ENCODE measurements around the gene SSNA1. TPM values are rescaled to one million over a fixed set of nuclear protein-coding genes. Genes with fewer than 3 reads are reported as not detected.

SSNA1 gene
- total RNA-seq, 1 experiment from 2014 or later = 62.3 TPM

GRCh38 chr9:137175345-137175961 is 13.0 kb upstream of the SSNA1 start:
- 0 out of 2 replicates have a peak, but pooled peaks cover 3% of the 10 kb centered on the region for H3K4me1 ChIP-seq
- no peak for DNase-seq
- no peaks in the 10 kb centered on the region for H3K4me1 Mint-ChIP-seq (ENCODE audit: low read depth, unreplicated experiment)
- H3K27me3 ChIP-seq (replicated peaks; ENCODE audit: control insufficient read depth, insufficient read depth, low read length) = no peaks in the 10 kb centered on the region; the same call in 1 of the 2 replicates
- no peaks in the 10 kb centered on the region for H3K9me3 ChIP-seq
- ChIA-PET POLR2A (interaction anchor here (0.9 to 1.1 kb wide), 2 partner anchors 61 to 89 kb away, joined by 3 to 4 read pairs; no protein-coding TSS in a partner anchor), CTCF (interaction anchor here (0.5 to 2.0 kb wide), 7 partner anchors 46 to 335 kb away, joined by 3 to 5 read pairs (median 4); partner anchors contain the start of genes RNF208 and RNF224)
- H3K27me3 Mint-ChIP-seq (ENCODE audit: insufficient read depth, unreplicated experiment) = no peaks in the 10 kb centered on the region
- no TSS peak for BruUV-seq (replicated peaks)
- H3K36me3 ChIP-seq (ENCODE audit: control insufficient read depth, insufficient read depth, low read length) = no peaks in the 10 kb centered on the region
- no peak overlapping the region for H3K4me3 Mint-ChIP-seq (ENCODE audit: unreplicated experiment)
- H3K9me3 Mint-ChIP-seq (ENCODE audit: unreplicated experiment) = no peaks in the 10 kb centered on the region
- intact Hi-C loops (cut with micrococcal nuclease; ENCODE audit: unreplicated experiment) = no loop called here
- no peak overlapping the region for H3K4me3 ChIP-seq (ENCODE audit: low read depth, low read length)
- peak in 1 of 2 experiments; percentile 17 for TF ChIP-seq CTCF (IDR thresholded peaks at IDR 0.05; ENCODE audit: insufficient read depth in 1 of 2, low read depth in 1 of 2, low read length in 1 of 2, severe bottlenecking in 1 of 2, unreplicated experiment in 1 of 2)
- peaks cover 39% of the 10 kb centered on the region for H3K36me3 Mint-ChIP-seq (ENCODE audit: insufficient read depth, unreplicated experiment)
- H3K27ac Mint-ChIP-seq (ENCODE audit: unreplicated experiment) = no peak overlapping the region

GRCh38 chr9:137176302-137177182 is 11.9 kb upstream of the SSNA1 start:
- Histone ChIP-seq H3K27me3 (replicated peaks; ENCODE audit: control insufficient read depth, insufficient read depth, low read length) (no peaks in the 10 kb centered on the region), H3K9me3 (no peaks in the 10 kb centered on the region), H3K4me1 (0 out of 2 replicates have a peak, but pooled peaks cover 3% of the 10 kb centered on the region), H3K36me3 (ENCODE audit: control insufficient read depth, insufficient read depth, low read length) (no peaks in the 10 kb centered on the region), H3K4me3 (ENCODE audit: low read depth, low read length) (no peak overlapping the region)
- intact Hi-C loops (cut with micrococcal nuclease; ENCODE audit: unreplicated experiment) = no loop called here
- POLR2A ChIA-PET = interaction anchor here (0.6 to 0.8 kb wide), 3 partner anchors 12 to 444 kb away, joined by 3 to 5 read pairs (median 3); partner anchors contain the start of gene TUBB4B
- H3K36me3 Mint-ChIP-seq (ENCODE audit: insufficient read depth, unreplicated experiment) = peaks cover 40% of the 10 kb centered on the region
- no peak overlapping the region for H3K4me3 Mint-ChIP-seq (ENCODE audit: unreplicated experiment)
- BruUV-seq (replicated peaks) = no TSS peak
- H3K9me3 Mint-ChIP-seq (ENCODE audit: unreplicated experiment) = no peaks in the 10 kb centered on the region
- H3K27ac Mint-ChIP-seq (ENCODE audit: unreplicated experiment) = no peak overlapping the region
- CTCF ChIA-PET = interaction anchor here (0.5 to 2.2 kb wide), 14 partner anchors 9 to 336 kb away, joined by 3 to 13 read pairs (median 4); partner anchors contain the start of genes NPDC1, RNF208, RNF224 and TPRN
- TF ChIP-seq CTCF (IDR thresholded peaks at IDR 0.05; ENCODE audit: insufficient read depth in 1 of 2, low read depth in 1 of 2, low read length in 1 of 2, severe bottlenecking in 1 of 2, unreplicated experiment in 1 of 2) = peak; percentile 35 to 72
- peak; percentile 65 to 71 for DNase-seq
- H3K4me1 Mint-ChIP-seq (ENCODE audit: low read depth, unreplicated experiment) = no peaks in the 10 kb centered on the region
- H3K27me3 Mint-ChIP-seq (ENCODE audit: insufficient read depth, unreplicated experiment) = no peaks in the 10 kb centered on the region

Data from Caco-2 (cell line).